HG03565 (cell line): ENCODE measurements around the gene RNF180.
A peak's percentile ranks its signal among the peaks of the same experiment; 100 is the strongest.
"Not testable (repeated sequence)": the region's sequence is repeated elsewhere in the genome, so short reads cannot be mapped to it uniquely, and the experiment has no call there.

Experiments
- ATAC-seq: cut with Tn5 transposase; IDR thresholded peaks from one replicate; pipeline ENCODE4 v1.9.1; 2021; ENCODE audit warnings: mild to moderate bottlenecking, moderate library complexity; ENCODE audit not compliant: unreplicated experiment

The RNF180 gene

DNA sequence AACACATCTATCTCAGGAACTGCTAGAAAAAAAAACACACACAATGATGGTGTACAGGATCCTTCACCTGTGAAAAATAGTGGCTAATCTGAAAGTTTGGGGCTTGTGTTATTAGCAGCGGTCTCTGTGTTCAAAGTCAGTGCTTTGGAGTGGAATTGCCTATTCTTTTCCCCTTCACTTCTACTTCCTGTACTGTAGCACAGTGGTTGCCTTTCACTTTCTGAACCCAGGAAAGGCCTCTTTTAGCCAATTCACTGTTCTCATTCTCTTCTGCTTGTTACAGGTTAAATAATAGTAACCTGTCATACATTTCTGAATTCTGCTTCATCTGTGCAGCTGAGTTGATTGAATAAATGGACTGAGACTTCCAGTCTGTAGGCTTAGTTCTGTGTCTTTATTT is 178.9 kb downstream of the RNF180 start:
- ATAC-seq: no peak

DNA sequence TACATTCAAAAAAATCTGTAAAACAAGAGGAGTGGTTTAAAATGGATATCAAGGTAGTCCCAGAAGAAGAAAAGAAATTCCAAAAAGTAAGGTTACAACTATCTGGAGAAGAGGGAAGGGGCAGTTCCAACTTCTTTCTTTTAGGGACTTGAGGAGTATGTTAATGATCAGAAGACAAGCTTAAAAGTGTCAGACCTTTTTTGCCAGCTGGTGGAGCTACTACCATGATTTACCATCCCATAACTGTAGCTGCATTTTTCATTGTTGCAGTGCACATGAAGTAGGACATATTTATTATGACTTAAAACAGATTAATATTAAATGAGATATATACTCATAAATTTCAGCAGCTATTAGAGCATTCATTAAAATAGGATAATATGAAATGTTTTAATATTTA is 181.7 kb downstream of the RNF180 start:
- ATAC-seq: no peak

DNA sequence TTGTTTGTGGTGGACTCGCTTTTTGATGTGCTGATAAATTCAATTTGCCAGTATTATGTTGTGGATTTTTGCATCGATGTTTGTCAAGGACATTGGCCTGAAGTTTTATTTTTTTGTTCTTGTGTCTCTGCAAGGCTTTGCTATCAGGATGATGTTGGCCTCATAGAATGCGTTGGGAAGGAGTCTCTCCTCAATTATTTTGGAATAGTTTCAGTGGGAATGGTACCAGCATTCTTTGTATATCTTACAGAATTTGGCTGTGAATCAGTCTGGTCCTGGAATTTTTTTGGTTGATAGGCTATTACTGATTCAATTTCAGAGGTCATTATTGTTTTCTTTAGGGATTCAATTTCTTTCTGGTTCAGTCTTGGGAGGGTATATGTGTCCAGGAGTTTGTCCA is 198.8 kb downstream of the RNF180 start:
- no peak for ATAC-seq

- peak; percentile 92 for ATAC-seq
Observed at GRCh38 chr5:64384765-64385164, 219.1 kb downstream of the RNF180 start.

- no peak for ATAC-seq
Observed at GRCh38 chr5:64397552-64397951, 231.9 kb downstream of the RNF180 start.

DNA sequence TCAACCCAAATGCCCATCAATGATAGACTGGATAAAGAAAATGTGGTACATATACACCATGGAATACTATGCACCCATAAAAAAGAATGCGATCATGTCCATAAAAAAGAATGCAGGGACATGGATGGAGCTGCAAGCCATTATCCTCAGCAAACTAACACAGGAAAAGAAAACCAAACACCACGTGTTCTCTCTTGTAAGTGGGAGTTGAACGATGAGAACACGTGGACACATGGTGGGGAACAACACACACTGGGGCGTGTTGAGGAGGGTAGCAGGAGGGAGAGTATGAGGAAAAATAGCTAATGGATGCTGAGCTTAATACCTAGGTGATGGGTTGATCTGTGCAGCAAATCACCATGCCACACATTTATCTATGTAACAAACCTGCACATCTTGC is 233.1 kb downstream of the RNF180 start:
- not testable (repeated sequence) for ATAC-seq

GRCh38 chr5:64407103-64407825 is 241.6 kb downstream of the RNF180 start:
- ATAC-seq: not testable (repeated sequence)

GRCh38 chr5:64417390-64417789 is 251.7 kb downstream of the RNF180 start:
- ATAC-seq: no peak

DNA sequence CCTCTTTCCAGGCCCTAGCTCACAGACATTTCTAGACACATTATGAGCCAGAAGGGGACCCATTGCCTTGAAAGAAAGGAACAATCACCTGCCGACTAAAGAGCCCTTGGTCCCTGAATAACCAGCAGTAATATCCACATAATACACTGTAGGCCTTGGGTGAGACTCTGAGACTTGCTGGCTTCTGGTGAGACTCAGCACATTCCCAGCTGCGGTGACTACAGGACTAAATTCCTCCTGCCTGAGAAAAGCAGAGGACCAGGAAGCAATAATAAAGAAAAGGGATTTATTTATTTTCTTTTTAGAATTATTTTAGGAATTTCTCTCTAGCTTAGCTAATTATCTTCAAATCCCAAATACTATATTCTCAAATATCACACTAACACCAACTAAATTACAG is 252.4 kb downstream of the RNF180 start:
- no peak for ATAC-seq
